ENCODE measurements around the gene TUBB. TPM values are rescaled to one million over a fixed set of nuclear protein-coding genes. Genes with fewer than 3 reads are reported as not detected.

The TUBB gene
- total and polyA plus RNA-seq, 9 of the 15 experiments (the other 6 are each of a cell fraction or from before 2014, with no cell fraction given), result 971 to 2,870 (median 1,478) TPM

- H3K4me3 ChIP-seq, result no peak overlapping the region
- in situ Hi-C loops (cut with MboI), result no loop called here
- H3K9me3 ChIP-seq (replicated peaks; ENCODE audit: control insufficient read depth, insufficient read depth, low read depth, low read length), result no peaks in the 10 kb centered on the region
- BruUV-seq (replicated peaks), result no TSS peak
- ATAC-seq (no peak), FAIRE-seq (no peak), DNase-seq (ENCODE audit: extremely low read depth in 1 of 4, low spot score in 3 of 4) (no peak)
- peaks cover 12 to 23% of the 10 kb centered on the region in 2 experiments for H3K4me1 ChIP-seq (replicated peaks in 1 of 2; ENCODE audit: control insufficient read depth in 2 of 2, insufficient read depth in 2 of 2, low read length in 2 of 2)
- peaks cover 84% of the 10 kb centered on the region for H3K36me3 ChIP-seq (ENCODE audit: control insufficient read depth, insufficient read depth, low read length)
- intact Hi-C loops (cut with micrococcal nuclease), result no loop called here
- CTCF ChIA-PET (ENCODE audit: low intra/inter-chr PET ratio), result no interaction called here
- peaks cover 32% of the 10 kb centered on the region for H3K79me2 ChIP-seq (ENCODE audit: control insufficient read depth, insufficient read depth, low read length)
- H3K4me2 ChIP-seq (ENCODE audit: insufficient read depth, low read length), result no peak overlapping the region
- 92% methylated on average over 8 of the region's 8 CpGs for WGBS (ENCODE audit: insufficient coverage, low coverage, missing lambda C conversion rate)
- POLR2A ChIA-PET, result interaction anchor here (0.9 to 5.0 kb wide), 2 partner anchors 10 to 77 kb away, joined by 3 to 27 read pairs; no protein-coding TSS in a partner anchor
- H3K27me3 ChIP-seq (ENCODE audit: control insufficient read depth in 2 of 2, insufficient read depth in 2 of 2, low read length in 2 of 2), result no peaks in the 10 kb centered on the region
- H3K9ac ChIP-seq (ENCODE audit: insufficient read depth in 1 of 2, low read depth in 2 of 2, low read length in 2 of 2), result no peak overlapping the region
- H3K9me1 ChIP-seq (ENCODE audit: control insufficient read depth, insufficient read depth, low read length), result peaks cover 5% of the 10 kb centered on the region
- no peak overlapping the region for H2AFZ ChIP-seq (ENCODE audit: low read depth, low read length)
- 0 out of 2 replicates have a peak, but pooled peaks cover under 1% of the 10 kb centered on the region for H4K20me1 ChIP-seq (replicated peaks; ENCODE audit: control insufficient read depth, insufficient read depth, low read length)
- no peak overlapping the region for H3K27ac ChIP-seq (ENCODE audit: extremely low read depth, low read depth, low read length)
- no peak for TF ChIP-seq DNMT1 (IDR thresholded peaks at IDR 0.05)
- TF ChIP-seq, protein P1, sequence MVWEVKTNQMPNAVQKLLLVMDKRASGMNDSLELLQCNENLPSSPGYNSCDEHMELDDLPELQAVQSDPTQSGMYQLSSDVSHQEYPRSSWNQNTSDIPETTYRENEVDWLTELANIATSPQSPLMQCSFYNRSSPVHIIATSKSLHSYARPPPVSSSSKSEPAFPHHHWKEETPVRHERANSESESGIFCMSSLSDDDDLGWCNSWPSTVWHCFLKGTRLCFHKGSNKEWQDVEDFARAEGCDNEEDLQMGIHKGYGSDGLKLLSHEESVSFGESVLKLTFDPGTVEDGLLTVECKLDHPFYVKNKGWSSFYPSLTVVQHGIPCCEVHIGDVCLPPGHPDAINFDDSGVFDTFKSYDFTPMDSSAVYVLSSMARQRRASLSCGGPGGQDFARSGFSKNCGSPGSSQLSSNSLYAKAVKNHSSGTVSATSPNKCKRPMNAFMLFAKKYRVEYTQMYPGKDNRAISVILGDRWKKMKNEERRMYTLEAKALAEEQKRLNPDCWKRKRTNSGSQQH (CRISPR knock-in tag; IDR thresholded peaks at IDR 0.05), result no peak
- no peak for TF ChIP-seq SFPQ (IDR thresholded peaks at IDR 0.05; ENCODE audit: low read depth, low read length)
- no peak for TF ChIP-seq ZNF655 (CRISPR knock-in tag; IDR thresholded peaks at IDR 0.05)
- TF ChIP-seq CREB3 (tag; conservative IDR thresholded peaks at IDR 0.05; ENCODE audit: low read depth), result no peak
- TF ChIP-seq GTF2E2 (tag; IDR thresholded peaks at IDR 0.05), result no peak
- no peak for TF ChIP-seq CCAR2 (IDR thresholded peaks at IDR 0.05; ENCODE audit: low read depth, low read length)
- no peak for TF ChIP-seq ZC3H8 (IDR thresholded peaks at IDR 0.05)
- TF ChIP-seq EHMT2 (IDR thresholded peaks at IDR 0.05), result no peak
- TF ChIP-seq GATA2 (CRISPR knock-in tag; IDR thresholded peaks at IDR 0.05), result no peak
- no peak for TF ChIP-seq NR2C2 (CRISPR knock-in tag; IDR thresholded peaks at IDR 0.05)
- no peak for TF ChIP-seq NR2C2 (tag; IDR thresholded peaks at IDR 0.05)
- TF ChIP-seq ZNF239 (CRISPR knock-in tag; IDR thresholded peaks at IDR 0.05), result no peak
- TF ChIP-seq, protein P2, sequence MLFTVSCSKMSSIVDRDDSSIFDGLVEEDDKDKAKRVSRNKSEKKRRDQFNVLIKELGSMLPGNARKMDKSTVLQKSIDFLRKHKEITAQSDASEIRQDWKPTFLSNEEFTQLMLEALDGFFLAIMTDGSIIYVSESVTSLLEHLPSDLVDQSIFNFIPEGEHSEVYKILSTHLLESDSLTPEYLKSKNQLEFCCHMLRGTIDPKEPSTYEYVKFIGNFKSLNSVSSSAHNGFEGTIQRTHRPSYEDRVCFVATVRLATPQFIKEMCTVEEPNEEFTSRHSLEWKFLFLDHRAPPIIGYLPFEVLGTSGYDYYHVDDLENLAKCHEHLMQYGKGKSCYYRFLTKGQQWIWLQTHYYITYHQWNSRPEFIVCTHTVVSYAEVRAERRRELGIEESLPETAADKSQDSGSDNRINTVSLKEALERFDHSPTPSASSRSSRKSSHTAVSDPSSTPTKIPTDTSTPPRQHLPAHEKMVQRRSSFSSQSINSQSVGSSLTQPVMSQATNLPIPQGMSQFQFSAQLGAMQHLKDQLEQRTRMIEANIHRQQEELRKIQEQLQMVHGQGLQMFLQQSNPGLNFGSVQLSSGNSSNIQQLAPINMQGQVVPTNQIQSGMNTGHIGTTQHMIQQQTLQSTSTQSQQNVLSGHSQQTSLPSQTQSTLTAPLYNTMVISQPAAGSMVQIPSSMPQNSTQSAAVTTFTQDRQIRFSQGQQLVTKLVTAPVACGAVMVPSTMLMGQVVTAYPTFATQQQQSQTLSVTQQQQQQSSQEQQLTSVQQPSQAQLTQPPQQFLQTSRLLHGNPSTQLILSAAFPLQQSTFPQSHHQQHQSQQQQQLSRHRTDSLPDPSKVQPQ (CRISPR knock-in tag; IDR thresholded peaks at IDR 0.05; ENCODE audit: borderline replicate concordance), result no peak
These were observed 15.6 kb downstream of the TUBB start for GRCh38 chr6:30735668-30736314.

Data from K562 (cell line).